ENCODE results near the gene TMEM271.

TMEM271 gene

GRCh38 chr4:575281-576141 is 584 bp downstream of the TMEM271 start:
- Histone ChIP-seq H3K27ac (ENCODE audit: low read depth, low read length) (no peak overlapping the region), H3K4me1 (ENCODE audit: insufficient read depth, low read length) (no peaks in the 10 kb centered on the region), H3K4me3 (ENCODE audit: low read depth in 1 of 2, low read length in 2 of 2) (no peak overlapping the region), H3K36me3 (ENCODE audit: insufficient read depth, low read length) (no peaks in the 10 kb centered on the region), H3K9me3 (ENCODE audit: low read length) (no peaks in the 10 kb centered on the region), H3K27me3 (ENCODE audit: control insufficient read depth in 1 of 2, insufficient read depth in 2 of 2, low read length in 2 of 2) (peaks cover 18 to 61% of the 10 kb centered on the region in 2 donors), H3K9ac (ENCODE audit: low read length) (no peak overlapping the region)

DNA sequence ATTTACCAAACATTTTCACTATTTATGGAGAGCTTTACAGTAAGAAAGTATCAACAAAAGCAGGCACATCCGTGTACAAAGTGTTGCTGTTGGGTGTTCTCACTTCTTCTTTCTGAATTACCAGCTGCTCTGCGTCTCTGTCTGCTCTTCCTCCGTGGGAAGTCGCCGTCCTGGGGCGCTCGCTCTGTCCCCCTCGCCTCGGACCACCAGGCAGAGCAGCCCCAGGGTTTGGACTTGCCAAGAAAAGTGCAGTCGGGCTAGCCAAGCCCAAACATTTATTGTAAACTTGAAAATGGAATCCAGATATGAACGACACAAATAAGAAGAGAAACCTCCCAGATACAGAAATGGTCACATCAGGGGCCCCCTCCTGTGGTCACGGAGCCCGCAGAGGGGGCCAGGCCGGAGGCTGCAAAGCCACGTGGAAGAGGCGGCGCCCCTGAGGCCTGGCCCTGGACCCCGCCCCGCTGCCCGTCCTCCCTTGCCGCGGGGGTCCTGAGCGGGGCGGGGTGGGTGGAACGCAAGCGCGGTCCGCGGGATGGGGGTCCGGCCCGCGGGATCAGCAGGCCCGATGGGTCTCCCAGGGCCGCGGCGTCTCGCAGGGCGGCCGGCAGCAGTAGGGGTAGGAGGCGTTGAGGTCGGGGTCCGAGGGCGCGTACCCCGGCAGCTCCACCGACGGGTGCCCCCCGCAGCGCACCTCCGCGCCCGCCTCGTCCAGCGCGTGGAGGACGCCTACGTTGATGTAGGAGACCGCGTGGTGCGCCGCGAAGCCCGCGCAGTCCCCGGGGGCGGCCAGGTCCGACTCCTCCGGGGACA is 1.5 kb downstream of the TMEM271 start:
- Histone ChIP-seq H3K4me3 (ENCODE audit: low read depth in 1 of 2, low read length in 2 of 2) (no peak overlapping the region), H3K9ac (ENCODE audit: low read length) (no peak overlapping the region), H3K27ac (ENCODE audit: low read depth, low read length) (no peak overlapping the region), H3K4me1 (ENCODE audit: insufficient read depth, low read length) (no peaks in the 10 kb centered on the region), H3K36me3 (ENCODE audit: insufficient read depth, low read length) (no peaks in the 10 kb centered on the region), H3K27me3 (ENCODE audit: control insufficient read depth in 1 of 2, insufficient read depth in 2 of 2, low read length in 2 of 2) (peaks cover 18 to 66% of the 10 kb centered on the region in 2 donors), H3K9me3 (ENCODE audit: low read length) (no peaks in the 10 kb centered on the region)

GRCh38 chr4:573122-573892 is 2.8 kb downstream of the TMEM271 start:
- Histone ChIP-seq H3K27me3 (ENCODE audit: control insufficient read depth in 1 of 2, insufficient read depth in 2 of 2, low read length in 2 of 2) (peaks cover 18 to 54% of the 10 kb centered on the region in 2 donors), H3K4me1 (ENCODE audit: insufficient read depth, low read length) (no peaks in the 10 kb centered on the region), H3K9me3 (ENCODE audit: low read length) (no peaks in the 10 kb centered on the region), H3K9ac (ENCODE audit: low read length) (no peak overlapping the region), H3K27ac (ENCODE audit: low read depth, low read length) (no peak overlapping the region), H3K4me3 (ENCODE audit: low read depth in 1 of 2, low read length in 2 of 2) (no peak overlapping the region), H3K36me3 (ENCODE audit: insufficient read depth, low read length) (no peaks in the 10 kb centered on the region)

- Histone ChIP-seq H3K27ac (ENCODE audit: low read depth, low read length) (no peak overlapping the region), H3K4me1 (ENCODE audit: insufficient read depth, low read length) (no peaks in the 10 kb centered on the region), H3K9ac (ENCODE audit: low read length) (no peak overlapping the region), H3K9me3 (ENCODE audit: low read length) (no peaks in the 10 kb centered on the region), H3K4me3 (ENCODE audit: low read depth in 1 of 2, low read length in 2 of 2) (no peak overlapping the region), H3K36me3 (ENCODE audit: insufficient read depth, low read length) (no peaks in the 10 kb centered on the region), H3K27me3 (ENCODE audit: control insufficient read depth in 1 of 2, insufficient read depth in 2 of 2, low read length in 2 of 2) (peaks cover 18 to 47% of the 10 kb centered on the region in 2 donors)
These were observed 3.5 kb downstream of the TMEM271 start for GRCh38 chr4:572594-572993.

DNA sequence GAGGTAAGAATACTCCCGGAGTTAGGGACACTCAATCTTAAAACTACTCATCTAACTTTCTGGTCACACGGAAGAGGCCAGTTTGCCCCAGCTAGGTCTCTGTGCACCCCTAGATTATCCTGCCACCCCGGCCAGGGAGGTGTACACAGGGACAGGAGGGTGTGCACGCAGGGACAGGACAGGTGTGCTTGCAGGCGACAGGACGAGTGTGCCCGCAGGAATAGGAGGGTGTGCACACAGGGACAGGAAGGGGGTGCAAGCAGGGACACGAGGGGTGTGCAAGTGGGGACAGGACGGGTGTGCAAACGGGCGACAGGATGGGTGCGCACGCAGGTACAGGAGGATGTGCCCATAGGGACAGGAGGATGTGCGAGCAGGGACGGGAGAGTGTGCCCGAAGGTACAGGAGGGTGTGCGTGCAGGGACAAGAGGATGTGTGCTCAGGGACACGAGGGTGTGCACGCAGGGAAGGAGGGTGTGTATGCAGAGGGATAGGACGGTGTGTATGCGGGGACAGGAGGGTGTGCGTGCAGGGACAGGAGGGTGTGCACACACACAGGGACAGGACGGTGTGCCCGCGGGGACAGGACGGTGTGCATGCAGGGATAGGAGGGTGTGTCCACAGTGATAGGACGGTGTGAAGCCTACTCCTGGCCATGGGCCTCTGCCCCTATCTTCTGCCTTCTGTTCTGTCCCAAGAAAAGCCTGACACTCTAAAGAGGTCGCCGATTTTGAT is 4.1 kb downstream of the TMEM271 start:
- H3K4me3 ChIP-seq (ENCODE audit: low read depth in 1 of 2, low read length in 2 of 2): no peak overlapping the region
- peaks cover 18 to 41% of the 10 kb centered on the region in 2 donors for H3K27me3 ChIP-seq (ENCODE audit: control insufficient read depth in 1 of 2, insufficient read depth in 2 of 2, low read length in 2 of 2)
- H3K27ac ChIP-seq (ENCODE audit: low read depth, low read length): no peak overlapping the region
- H3K9ac ChIP-seq (ENCODE audit: low read length): no peak overlapping the region
- H3K9me3 ChIP-seq (ENCODE audit: low read length): no peaks in the 10 kb centered on the region
- H3K36me3 ChIP-seq (ENCODE audit: insufficient read depth, low read length): no peaks in the 10 kb centered on the region
- no peaks in the 10 kb centered on the region for H3K4me1 ChIP-seq (ENCODE audit: insufficient read depth, low read length)

- Histone ChIP-seq H3K9me3 (ENCODE audit: low read length) (no peaks in the 10 kb centered on the region), H3K4me3 (ENCODE audit: low read depth in 1 of 2, low read length in 2 of 2) (no peak overlapping the region), H3K27ac (ENCODE audit: low read depth, low read length) (no peak overlapping the region), H3K9ac (ENCODE audit: low read length) (no peak overlapping the region), H3K27me3 (ENCODE audit: control insufficient read depth in 1 of 2, insufficient read depth in 2 of 2, low read length in 2 of 2) (peaks cover 18 to 37% of the 10 kb centered on the region in 2 donors), H3K36me3 (ENCODE audit: insufficient read depth, low read length) (no peaks in the 10 kb centered on the region), H3K4me1 (ENCODE audit: insufficient read depth, low read length) (no peaks in the 10 kb centered on the region)
These were observed 5.3 kb downstream of the TMEM271 start for GRCh38 chr4:570754-571153.

DNA sequence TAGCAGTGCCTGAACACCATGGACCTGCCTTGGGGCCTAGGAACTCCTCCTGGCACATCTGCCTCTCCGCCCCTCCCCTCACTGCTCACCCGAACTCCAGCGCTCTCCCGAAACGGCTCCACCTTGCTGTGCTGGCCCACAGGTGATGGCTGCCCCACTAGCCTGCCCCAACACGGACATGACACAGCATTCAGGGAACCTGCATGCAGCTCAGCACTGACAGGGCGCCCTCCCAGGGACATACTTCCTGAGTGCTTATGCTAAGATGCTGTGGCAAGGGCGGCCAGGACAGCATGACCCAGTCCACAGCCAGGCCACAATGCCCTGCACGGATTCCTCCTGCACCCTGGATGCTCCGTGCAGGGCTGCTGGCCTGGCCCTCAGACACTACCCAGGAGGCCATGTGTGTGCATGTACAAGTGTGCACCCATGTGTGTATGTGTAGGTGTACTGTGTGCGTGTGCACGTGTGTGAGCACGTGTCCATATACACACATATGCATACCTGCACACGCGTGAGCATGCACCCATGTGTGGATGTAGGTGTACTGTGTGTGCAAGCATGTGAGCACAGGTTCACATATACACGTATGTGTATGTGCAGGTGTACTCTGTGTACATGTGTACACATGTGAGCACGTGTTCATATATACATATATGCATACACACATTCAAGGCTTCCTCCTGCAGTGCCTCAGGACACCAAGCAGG is 6.0 kb downstream of the TMEM271 start:
- H3K27me3 ChIP-seq (ENCODE audit: control insufficient read depth in 1 of 2, insufficient read depth in 2 of 2, low read length in 2 of 2): peaks cover 18 to 37% of the 10 kb centered on the region in 2 donors

DNA sequence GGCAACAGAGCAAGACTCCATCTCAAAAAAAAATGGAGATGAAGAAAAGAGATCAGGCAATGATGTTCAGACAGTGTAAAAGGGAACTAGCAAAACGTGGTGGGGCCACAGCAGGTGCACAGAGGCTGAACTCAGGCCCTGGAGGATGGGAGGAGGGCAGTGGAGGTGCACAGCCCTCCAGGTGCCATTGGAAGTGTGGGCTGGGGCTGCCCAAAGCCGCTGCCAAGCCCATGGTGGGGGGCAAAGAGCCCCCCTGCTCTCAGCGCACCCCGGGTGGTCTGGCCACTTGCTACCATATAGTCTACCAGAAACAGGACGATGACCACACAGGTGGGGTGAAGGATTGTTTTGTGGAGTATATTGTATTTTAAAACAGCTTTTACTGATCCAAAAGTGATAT is 7.1 kb downstream of the TMEM271 start:
- Histone ChIP-seq H3K36me3 (ENCODE audit: insufficient read depth, low read length) (no peaks in the 10 kb centered on the region), H3K4me1 (ENCODE audit: insufficient read depth, low read length) (no peaks in the 10 kb centered on the region), H3K27me3 (ENCODE audit: control insufficient read depth in 1 of 2, insufficient read depth in 2 of 2, low read length in 2 of 2) (peaks cover 10 to 27% of the 10 kb centered on the region in 2 donors), H3K9ac (ENCODE audit: low read length) (no peak overlapping the region), H3K27ac (ENCODE audit: low read depth, low read length) (no peak overlapping the region), H3K4me3 (ENCODE audit: low read depth in 1 of 2, low read length in 2 of 2) (no peak overlapping the region), H3K9me3 (ENCODE audit: low read length) (no peaks in the 10 kb centered on the region)

More for the DNA sequence above, 6.0 kb downstream of the TMEM271 start:
- Histone ChIP-seq H3K9ac (ENCODE audit: low read length) (no peak overlapping the region), H3K4me3 (ENCODE audit: low read depth in 1 of 2, low read length in 2 of 2) (no peak overlapping the region), H3K9me3 (ENCODE audit: low read length) (no peaks in the 10 kb centered on the region), H3K27ac (ENCODE audit: low read depth, low read length) (no peak overlapping the region), H3K36me3 (ENCODE audit: insufficient read depth, low read length) (no peaks in the 10 kb centered on the region), H3K4me1 (ENCODE audit: insufficient read depth, low read length) (no peaks in the 10 kb centered on the region)

DNA sequence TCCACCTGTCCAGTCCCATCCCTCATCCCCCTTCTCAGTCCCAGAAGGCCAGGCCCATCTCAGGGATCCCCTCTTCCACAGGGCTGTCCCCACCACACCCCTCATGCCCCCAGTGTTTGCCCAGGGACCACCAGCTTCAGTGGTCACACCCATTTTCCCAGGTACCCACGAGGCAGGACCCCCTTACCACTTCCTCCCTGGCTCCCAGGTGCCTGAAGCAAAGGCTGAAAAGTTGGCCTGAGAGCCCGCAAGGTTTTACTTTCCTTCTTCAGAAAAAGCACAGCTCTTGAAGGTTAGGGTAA is 7.8 kb downstream of the TMEM271 start:
- Histone ChIP-seq H3K9me3 (ENCODE audit: low read length) (no peaks in the 10 kb centered on the region), H3K9ac (ENCODE audit: low read length) (no peak overlapping the region), H3K27ac (ENCODE audit: low read depth, low read length) (no peak overlapping the region), H3K27me3 (ENCODE audit: control insufficient read depth in 1 of 2, insufficient read depth in 2 of 2, low read length in 2 of 2) (peaks cover 4 to 21% of the 10 kb centered on the region in 2 donors), H3K4me1 (ENCODE audit: insufficient read depth, low read length) (no peaks in the 10 kb centered on the region), H3K4me3 (ENCODE audit: low read depth in 1 of 2, low read length in 2 of 2) (no peak overlapping the region), H3K36me3 (ENCODE audit: insufficient read depth, low read length) (no peaks in the 10 kb centered on the region)

- peaks cover 0 to 15% of the 10 kb centered on the region in 2 donors for H3K27me3 ChIP-seq (ENCODE audit: control insufficient read depth in 1 of 2, insufficient read depth in 2 of 2, low read length in 2 of 2)
- no peak overlapping the region for H3K27ac ChIP-seq (ENCODE audit: low read depth, low read length)
- H3K4me1 ChIP-seq (ENCODE audit: insufficient read depth, low read length): no peaks in the 10 kb centered on the region
- no peaks in the 10 kb centered on the region for H3K36me3 ChIP-seq (ENCODE audit: insufficient read depth, low read length)
- H3K9ac ChIP-seq (ENCODE audit: low read length): no peak overlapping the region
- no peaks in the 10 kb centered on the region for H3K9me3 ChIP-seq (ENCODE audit: low read length)
- no peak overlapping the region for H3K4me3 ChIP-seq (ENCODE audit: low read depth in 1 of 2, low read length in 2 of 2)
These were observed 8.4 kb downstream of the TMEM271 start for GRCh38 chr4:567457-568350.
